ENCODE data around the gene MAP2K2. TPM values are rescaled to one million over a fixed set of nuclear protein-coding genes. Genes with fewer than 3 reads are reported as not detected.

MAP2K2 gene
- total RNA-seq, 1 donor from 2014 or later, result 153 TPM

DNA sequence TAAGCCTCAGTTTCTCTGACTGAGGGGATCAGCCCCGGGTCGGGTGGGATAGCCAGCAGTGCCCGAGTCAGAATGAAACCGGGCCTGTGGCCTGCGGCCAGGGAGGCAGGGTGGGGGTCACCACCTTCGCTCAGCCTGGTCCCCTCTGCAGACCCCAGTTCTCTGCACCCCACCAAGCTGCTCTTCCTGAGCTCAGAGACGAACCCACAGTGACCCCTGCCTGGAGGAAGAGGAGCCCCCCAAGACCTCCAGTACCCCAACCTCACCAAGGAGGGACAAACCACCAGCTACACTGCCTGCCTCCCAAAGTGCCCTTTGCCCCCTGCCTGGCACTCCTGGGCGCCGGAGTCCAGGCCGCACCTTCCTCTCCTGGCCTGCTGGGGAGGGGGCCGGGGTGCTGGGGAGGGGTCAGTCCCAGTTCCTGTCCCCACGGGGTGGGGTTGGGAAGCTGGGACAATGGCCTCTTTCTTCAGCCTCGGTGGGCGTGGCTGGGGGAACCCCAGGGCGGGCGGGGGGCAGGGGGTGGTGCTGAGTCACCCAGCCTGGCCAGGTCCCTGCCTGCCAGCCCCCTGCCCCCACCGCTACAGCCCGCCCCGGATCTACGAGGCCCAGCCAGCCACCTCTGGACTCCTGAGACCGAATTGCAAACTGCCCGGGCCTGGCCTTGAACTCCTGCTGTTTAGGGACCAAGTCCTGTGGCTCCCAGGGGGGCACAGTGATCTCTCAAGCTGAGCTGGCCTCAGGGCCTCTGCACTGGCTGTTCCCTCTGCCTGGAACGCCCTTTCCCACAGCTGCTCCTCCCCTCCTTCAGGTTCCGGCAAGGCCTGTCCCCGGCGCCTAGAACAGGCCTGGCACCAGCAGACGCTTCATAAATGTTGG is 71.6 kb downstream of the MAP2K2 start:
- DNase-seq (ENCODE audit: low spot score), result no peak
- Mint-ChIP-seq H3K27me3 (ENCODE audit: unreplicated experiment) (peaks cover 15% of the 10 kb centered on the region), H3K27ac (ENCODE audit: unreplicated experiment) (no peak overlapping the region), H3K9me3 (ENCODE audit: unreplicated experiment) (no peaks in the 10 kb centered on the region), H3K36me3 (ENCODE audit: low read depth, unreplicated experiment) (peaks cover 25% of the 10 kb centered on the region), H3K4me1 (ENCODE audit: unreplicated experiment) (peaks cover 5% of the 10 kb centered on the region), H3K4me3 (ENCODE audit: unreplicated experiment) (no peak overlapping the region)
- TF ChIP-seq, protein P1, sequence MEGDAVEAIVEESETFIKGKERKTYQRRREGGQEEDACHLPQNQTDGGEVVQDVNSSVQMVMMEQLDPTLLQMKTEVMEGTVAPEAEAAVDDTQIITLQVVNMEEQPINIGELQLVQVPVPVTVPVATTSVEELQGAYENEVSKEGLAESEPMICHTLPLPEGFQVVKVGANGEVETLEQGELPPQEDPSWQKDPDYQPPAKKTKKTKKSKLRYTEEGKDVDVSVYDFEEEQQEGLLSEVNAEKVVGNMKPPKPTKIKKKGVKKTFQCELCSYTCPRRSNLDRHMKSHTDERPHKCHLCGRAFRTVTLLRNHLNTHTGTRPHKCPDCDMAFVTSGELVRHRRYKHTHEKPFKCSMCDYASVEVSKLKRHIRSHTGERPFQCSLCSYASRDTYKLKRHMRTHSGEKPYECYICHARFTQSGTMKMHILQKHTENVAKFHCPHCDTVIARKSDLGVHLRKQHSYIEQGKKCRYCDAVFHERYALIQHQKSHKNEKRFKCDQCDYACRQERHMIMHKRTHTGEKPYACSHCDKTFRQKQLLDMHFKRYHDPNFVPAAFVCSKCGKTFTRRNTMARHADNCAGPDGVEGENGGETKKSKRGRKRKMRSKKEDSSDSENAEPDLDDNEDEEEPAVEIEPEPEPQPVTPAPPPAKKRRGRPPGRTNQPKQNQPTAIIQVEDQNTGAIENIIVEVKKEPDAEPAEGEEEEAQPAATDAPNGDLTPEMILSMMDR (IDR thresholded peaks at IDR 0.05; ENCODE audit: unreplicated experiment), result no peak

GRCh38 chr19:4051175-4052101 is 72.5 kb downstream of the MAP2K2 start:
- H3K4me3 Mint-ChIP-seq (ENCODE audit: unreplicated experiment), result no peak overlapping the region
- DNase-seq (ENCODE audit: low spot score), result no peak
- H3K36me3 Mint-ChIP-seq (ENCODE audit: low read depth, unreplicated experiment), result peaks cover 28% of the 10 kb centered on the region

GRCh38 chr19:4049432-4049831 is 74.5 kb downstream of the MAP2K2 start:
- TF ChIP-seq, protein P1 (IDR thresholded peaks at IDR 0.05; ENCODE audit: unreplicated experiment), result no peak

More at GRCh38 chr19:4051175-4052101, 72.5 kb downstream of the MAP2K2 start:
- Mint-ChIP-seq H3K4me1 (ENCODE audit: unreplicated experiment) (peaks cover 5% of the 10 kb centered on the region), H3K27ac (ENCODE audit: unreplicated experiment) (no peak overlapping the region), H3K27me3 (ENCODE audit: unreplicated experiment) (peaks cover 15% of the 10 kb centered on the region), H3K9me3 (ENCODE audit: unreplicated experiment) (no peaks in the 10 kb centered on the region)
- TF ChIP-seq, protein P1 (IDR thresholded peaks at IDR 0.05; ENCODE audit: unreplicated experiment), result no peak

DNA sequence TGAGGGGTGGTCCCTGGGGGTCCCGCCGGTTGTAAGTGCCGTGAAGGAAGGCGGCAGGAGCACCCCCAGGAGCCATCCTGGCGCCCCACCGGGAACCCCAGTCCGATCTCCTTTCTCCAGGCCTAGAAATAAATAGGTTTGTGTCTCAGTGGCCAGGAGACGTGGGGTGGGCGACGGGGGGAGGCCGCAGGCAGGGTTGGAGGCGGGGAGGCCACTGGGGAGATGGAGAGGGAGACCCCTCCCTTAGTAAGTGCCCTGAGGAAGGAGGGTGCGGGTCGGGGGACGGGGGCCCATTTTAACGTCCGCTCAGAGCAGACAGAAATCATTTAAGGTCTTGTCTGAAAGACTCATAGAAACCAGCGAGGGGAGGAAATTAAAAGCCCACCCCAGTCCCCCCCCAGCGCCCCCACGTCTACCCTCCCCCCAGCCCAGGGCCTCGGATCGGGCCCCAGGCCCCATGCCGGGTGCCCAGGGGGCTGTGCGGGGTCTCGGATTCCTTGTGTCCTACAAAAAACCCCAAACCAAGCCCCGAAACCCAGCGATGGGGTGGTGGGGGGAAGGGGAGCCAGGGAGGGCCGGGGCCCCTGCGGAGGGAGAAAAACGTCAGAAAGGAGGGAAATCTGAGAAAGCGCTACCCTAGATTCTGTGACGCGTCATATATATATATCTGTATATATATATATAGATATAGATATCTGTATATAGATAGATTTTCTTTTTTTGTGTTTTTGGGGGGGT is 76.8 kb downstream of the MAP2K2 start:
- Mint-ChIP-seq H3K4me1 (ENCODE audit: unreplicated experiment) (no peaks in the 10 kb centered on the region), H3K27ac (ENCODE audit: unreplicated experiment) (peak overlapping the region; percentile 57), H3K4me3 (ENCODE audit: unreplicated experiment) (no peak overlapping the region), H3K9me3 (ENCODE audit: unreplicated experiment) (no peaks in the 10 kb centered on the region), H3K36me3 (ENCODE audit: low read depth, unreplicated experiment) (peaks cover 16% of the 10 kb centered on the region), H3K27me3 (ENCODE audit: unreplicated experiment) (peaks cover 4% of the 10 kb centered on the region)
- DNase-seq (ENCODE audit: low spot score), result no peak
- TF ChIP-seq, protein P1 (IDR thresholded peaks at IDR 0.05; ENCODE audit: unreplicated experiment), result no peak

More at GRCh38 chr19:4049432-4049831, 74.5 kb downstream of the MAP2K2 start:
- Mint-ChIP-seq H3K36me3 (ENCODE audit: low read depth, unreplicated experiment) (peaks cover 28% of the 10 kb centered on the region), H3K9me3 (ENCODE audit: unreplicated experiment) (no peaks in the 10 kb centered on the region), H3K4me3 (ENCODE audit: unreplicated experiment) (peak overlapping the region; percentile 28), H3K27me3 (ENCODE audit: unreplicated experiment) (peaks cover 8% of the 10 kb centered on the region), H3K4me1 (ENCODE audit: unreplicated experiment) (peaks cover 5% of the 10 kb centered on the region), H3K27ac (ENCODE audit: unreplicated experiment) (no peak overlapping the region)
- no peak for DNase-seq (ENCODE audit: low spot score)
